ENCODE results near the gene VPS13C.
A peak's percentile ranks its signal among the peaks of the same experiment; 100 is the strongest.

GRCh38 chr15:62068071-62068809 is 8.0 kb upstream of the VPS13C start:
- peak; percentile 46 for TF ChIP-seq EZH2 (IDR thresholded peaks at IDR 0.05; ENCODE audit: insufficient read depth, poor library complexity, severe bottlenecking)
- no peak for TF ChIP-seq EZH2phosphoT487 (IDR thresholded peaks at IDR 0.05; ENCODE audit: insufficient read depth, low read depth)
